Measurements from ENCODE around the gene DDX1.

DNA sequence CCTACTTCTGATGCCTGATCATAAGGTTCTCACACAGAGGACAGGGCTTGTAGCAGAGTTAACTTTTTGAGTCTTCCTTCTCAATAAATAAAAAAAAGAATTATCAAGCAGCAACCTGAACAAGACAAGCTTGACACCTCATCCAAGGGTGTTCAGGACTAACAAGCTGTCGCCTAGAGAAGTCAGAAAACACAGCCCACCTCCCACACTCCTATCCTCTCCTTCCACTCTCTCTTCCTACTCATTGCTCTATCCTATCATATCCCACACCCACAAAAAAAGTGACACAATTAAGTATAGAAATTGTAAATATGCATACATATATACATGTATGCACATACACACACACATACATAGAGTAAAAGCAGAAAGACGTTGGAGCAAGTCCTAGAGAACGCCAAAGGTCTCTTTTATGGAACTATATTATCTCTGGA, 35.9 kb upstream of the DDX1 start:
- TF ChIP-seq, protein P1, sequence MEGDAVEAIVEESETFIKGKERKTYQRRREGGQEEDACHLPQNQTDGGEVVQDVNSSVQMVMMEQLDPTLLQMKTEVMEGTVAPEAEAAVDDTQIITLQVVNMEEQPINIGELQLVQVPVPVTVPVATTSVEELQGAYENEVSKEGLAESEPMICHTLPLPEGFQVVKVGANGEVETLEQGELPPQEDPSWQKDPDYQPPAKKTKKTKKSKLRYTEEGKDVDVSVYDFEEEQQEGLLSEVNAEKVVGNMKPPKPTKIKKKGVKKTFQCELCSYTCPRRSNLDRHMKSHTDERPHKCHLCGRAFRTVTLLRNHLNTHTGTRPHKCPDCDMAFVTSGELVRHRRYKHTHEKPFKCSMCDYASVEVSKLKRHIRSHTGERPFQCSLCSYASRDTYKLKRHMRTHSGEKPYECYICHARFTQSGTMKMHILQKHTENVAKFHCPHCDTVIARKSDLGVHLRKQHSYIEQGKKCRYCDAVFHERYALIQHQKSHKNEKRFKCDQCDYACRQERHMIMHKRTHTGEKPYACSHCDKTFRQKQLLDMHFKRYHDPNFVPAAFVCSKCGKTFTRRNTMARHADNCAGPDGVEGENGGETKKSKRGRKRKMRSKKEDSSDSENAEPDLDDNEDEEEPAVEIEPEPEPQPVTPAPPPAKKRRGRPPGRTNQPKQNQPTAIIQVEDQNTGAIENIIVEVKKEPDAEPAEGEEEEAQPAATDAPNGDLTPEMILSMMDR (IDR thresholded peaks at IDR 0.05) = no peak
- TF ChIP-seq POLR2A (IDR thresholded peaks at IDR 0.05) = no peak

Data from adrenal gland (tissue), 5 donors.